ENCODE data around the gene CNIH3. TPM values are rescaled to one million over a fixed set of nuclear protein-coding genes. Genes with fewer than 3 reads are reported as not detected.

CNIH3 gene
- total RNA-seq, 1 experiment from 2014 or later, result 0.12 TPM

DNA sequence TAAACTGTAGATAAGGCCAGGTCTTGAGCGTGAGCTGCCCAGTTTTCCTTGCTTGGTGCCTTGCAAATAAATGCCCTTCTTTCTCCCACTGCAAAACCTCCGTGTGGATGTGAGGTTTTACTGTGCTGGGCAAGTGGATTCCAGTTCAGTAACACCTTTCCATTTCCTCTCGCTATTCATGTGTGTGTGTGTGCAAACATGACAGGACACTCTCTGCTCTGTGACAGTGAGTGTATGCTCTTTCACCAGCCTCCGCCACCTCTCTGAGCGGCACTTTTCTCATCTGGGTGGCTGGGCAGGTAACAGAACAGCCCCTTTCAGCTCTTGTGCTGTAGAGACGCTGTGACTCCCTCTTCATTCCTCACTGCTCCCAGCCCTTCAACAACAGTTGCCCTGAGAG lies 23.9 kb downstream of the CNIH3 start:
- no peak for DNase-seq (ENCODE audit: extremely low read depth, low read depth)

DNA sequence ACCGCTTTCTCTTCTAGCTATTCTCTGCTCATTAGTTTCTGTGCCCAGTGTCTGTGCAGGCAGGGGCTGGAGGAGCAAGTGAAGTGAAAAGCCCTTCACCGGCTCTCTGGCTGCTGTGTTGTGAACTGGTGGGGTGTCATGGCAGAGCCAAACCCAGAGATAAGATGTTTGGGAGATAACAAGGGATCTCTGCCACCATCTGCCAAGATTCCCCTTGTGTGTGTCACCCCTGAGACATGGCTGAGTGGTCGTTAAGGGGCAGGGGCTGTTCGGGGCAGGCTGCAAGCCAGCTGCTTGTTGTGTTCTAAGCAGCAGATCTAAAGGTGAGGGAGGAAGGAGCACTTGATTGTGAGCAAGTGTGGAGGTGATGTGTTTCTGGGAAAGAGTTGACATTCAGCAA lies 24.5 kb downstream of the CNIH3 start:
- DNase-seq (ENCODE audit: extremely low read depth, low read depth), result no peak

DNA sequence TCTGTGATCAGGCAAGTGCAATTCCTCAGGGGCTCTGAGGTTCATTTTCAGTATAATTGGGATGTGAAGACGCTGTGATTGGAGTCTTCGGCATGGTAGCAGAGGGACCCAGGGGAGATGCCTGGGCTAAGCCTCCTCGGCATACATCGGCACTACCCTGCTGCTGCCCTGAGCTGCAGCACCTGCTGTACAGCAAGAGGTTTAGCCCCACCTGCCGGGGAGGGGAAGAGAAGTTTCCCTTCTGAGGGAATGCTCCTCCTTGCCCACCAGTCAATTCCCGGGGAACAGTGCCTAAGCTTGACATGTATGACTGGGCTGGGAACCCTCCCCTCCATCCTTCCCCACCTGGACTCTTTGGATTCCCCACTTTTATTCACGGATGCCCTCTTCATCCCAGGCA lies 24.9 kb downstream of the CNIH3 start:
- no peak for DNase-seq (ENCODE audit: extremely low read depth, low read depth)

DNA sequence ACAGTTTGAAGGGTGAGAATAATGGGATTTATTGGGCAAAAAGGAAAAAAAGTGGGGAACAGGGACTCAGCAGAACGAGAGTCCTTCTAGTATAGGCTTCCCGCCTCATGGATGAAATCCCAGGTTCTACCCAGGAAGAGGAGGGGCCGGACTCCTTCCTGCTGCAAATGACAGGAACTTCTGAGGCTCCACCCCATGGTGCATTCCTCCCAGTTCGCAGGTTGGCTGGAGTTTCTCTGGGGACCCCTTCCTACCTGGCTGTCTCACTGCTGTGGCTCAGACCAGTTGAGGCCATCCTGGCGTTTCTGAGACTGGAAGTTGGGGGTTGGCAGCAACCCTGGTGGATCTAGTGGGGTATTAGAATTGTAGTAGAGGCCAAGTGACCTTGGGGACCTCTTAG lies 27.5 kb downstream of the CNIH3 start:
- no peak for DNase-seq (ENCODE audit: extremely low read depth, low read depth)

DNA sequence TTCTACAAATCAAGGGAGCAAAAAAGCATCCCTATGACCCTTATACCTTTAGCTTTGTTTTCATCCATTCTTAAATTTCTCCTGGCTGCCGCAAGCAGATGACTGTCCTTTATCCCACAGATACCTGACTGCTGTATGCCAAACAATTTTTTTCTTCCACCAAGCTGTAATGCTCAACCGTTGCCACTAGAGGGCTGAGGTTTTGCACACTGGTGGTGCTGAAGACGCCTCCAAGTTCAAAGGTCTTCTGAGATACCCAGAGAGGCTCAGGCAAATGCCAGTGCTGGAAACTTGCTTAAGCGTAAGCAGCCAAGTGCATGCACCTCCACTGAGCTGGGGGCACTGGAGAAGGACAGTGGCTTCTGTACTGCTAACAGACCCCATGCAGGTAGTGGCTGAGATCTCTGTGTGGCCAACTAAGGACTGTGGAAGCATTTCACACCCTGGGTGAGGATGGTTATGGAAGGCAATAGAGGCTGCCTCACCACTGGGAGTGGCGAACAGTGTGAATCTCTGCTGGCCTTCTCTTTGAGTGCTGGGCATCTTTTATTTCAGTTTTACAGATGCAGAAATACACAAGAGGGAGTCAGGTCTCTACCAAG lies 28.5 kb downstream of the CNIH3 start:
- peak; percentile 60 for DNase-seq (ENCODE audit: extremely low read depth, low read depth)

DNA sequence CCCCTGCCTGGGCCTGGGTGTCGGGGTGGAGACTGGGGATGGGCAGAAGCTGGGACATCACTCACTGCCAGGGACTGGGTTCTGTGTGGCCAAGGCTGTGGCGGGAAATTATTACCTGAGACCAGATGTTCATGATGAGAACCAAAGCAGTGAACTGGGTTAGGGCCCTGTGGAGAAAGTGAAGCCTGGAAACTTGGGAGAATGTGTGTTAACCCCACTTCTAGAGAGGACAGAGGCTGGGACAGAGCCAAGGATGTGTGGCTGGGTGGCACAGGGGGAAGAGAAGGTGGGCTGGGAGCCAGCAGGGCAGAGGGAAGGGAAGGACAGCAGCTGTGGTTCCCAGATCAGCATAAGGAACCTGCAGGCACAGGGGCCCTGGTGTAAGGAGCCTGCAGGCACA lies 31.3 kb downstream of the CNIH3 start:
- no peak for DNase-seq (ENCODE audit: extremely low read depth, low read depth)

DNA sequence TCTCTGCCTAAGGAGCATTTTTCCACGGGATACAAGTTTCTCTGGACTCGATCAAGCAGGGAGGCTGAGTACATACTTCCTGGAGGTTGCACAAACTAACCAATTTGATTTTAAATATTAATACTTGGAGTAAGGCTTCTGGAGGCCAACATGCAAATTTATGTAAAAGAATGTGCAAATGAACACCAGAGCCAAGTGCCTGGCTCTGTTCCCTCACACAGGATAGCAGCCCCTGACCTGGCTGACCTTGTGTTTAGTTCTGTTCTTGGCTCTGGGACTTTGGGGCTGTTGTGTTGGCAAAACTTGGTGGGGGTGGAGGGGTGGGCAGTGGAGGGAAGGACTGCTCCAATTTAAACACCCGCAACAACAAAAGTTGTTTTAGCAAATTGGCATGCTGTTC lies 34.2 kb downstream of the CNIH3 start:
- DNase-seq (ENCODE audit: extremely low read depth, low read depth), result no peak

DNA sequence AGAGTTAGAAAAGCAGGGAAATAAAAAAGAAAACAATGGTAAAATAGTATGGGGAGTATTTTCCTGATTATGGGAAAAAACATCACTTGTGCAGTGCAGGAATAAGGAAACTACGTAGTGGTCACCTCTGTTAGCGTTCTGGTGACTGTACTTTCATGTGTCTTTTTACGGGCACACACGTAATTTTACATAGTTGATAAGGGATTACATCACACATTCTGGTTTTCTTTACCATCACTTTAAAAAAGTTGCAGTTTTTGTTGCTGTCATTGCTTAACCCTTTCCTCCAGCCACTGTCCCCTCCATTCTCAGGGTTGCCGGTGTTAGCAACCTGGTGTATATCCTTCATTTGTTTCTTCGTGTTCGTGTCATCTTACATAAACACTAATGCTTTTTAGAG lies 35.1 kb downstream of the CNIH3 start:
- no peak for DNase-seq (ENCODE audit: extremely low read depth, low read depth)

DNA sequence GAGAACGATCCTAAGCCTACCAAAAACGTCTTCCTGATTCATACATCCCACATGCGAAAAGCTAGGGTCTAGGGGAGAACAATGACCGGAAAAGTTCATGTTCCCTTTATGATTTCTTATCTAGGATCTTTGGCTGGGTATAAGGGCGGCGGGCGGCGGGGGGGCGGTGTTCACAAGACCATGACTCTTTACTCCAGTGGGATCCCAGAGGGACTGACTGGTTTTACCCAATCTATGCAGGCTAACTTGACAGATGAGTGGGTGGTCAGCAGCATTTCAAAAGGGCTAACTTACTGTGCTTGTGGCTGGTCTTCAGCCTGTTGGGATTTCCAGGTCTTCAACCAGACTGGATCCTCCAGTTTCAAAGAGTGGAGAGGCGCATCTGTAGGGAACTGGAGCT lies 40.3 kb downstream of the CNIH3 start:
- no peak for DNase-seq (ENCODE audit: extremely low read depth, low read depth)

DNA sequence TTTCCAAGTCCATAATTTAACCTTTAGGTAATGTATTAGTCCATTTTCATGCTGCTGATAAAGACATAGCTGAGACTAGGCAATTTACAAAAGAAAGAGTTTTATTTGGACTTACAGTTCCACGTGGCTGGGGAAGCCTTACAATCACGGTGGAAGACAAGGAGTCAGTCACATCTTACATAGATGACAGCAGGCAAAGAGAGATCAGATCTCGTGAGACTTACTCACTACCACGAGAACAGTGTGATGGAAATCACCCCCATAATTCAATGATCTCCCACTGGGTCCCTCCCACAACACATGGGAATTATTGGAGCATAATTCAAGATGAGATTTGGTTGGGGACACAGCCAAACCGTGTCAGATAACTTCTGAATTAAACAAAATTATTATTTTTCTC lies 44.0 kb downstream of the CNIH3 start:
- no peak for DNase-seq (ENCODE audit: extremely low read depth, low read depth)

DNA sequence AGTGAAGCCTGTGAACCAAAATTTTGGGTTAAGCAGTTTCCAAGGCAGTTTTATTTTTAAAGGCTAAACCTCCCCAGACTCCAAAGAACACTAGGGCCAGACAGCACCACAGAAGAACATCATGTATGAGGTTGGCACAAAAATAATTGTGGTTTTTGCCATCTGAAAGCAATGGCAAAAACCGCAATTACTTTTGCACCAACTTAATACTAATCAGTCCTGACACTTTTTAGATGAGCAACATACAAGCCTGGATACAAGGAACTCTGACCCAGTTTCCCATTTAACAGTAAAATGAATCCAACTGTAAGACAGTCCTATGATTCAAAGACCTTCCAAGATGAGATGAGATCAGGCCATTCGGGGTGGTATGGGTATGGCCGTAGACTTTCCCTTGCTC lies 46.8 kb downstream of the CNIH3 start:
- no peak for DNase-seq (ENCODE audit: extremely low read depth, low read depth)

DNA sequence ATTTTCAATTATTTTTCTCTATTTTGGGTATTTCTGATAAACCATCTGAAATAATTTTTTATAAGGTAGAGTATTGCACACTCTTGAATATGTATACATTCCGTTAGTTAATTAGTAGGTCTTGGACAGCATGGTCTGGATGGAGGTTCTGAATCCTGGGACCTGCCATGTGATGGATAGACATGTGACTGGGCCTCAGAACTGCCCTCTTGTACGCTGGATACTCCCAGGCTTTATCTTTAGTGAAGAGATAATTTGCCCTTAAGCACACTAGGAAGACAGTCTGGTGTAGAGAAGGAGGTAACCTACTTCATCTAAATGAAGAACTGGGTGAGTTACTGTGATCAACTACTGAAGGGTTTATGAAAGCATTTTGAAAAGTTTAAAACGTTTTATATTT lies 48.9 kb downstream of the CNIH3 start:
- DNase-seq (ENCODE audit: extremely low read depth, low read depth), result no peak

DNA sequence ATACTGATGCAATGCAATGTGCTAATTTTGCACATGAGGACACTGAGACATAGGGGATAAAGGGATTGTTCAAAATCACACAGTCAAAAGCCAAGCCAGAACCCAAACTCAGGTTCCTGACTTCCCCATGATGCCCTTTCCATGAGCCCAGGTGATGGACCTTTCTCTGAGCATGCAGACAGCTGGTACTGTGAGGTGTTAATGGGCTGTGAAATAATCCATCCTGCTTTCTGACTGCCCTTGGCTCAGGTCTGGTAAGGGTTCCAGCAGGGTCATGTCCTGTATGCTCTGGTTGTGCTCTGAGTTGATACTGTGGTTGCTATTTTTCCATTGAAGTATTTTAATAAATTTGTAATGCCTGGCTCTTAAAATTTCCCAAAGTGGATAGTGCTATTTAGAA lies 50.0 kb downstream of the CNIH3 start:
- DNase-seq (ENCODE audit: extremely low read depth, low read depth), result no peak

DNA sequence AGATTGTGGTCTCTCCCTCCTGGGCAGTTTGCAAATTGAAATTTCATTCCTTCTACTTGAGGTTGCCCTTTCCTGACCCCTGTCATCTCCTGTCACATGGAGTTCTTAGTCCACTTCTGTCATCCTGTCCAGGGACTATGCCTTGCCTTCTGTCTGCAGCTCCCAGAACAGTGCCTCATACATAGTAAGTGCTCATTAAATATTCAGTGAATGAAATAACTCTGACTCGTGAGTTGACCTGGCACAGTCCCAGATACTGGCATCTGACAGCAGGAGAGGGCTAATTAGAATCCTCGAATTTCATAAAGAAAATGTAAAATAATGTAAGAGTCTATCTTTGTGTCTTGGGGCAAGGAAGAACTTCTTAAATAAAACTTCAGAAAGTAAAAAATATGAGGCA lies 50.8 kb downstream of the CNIH3 start:
- DNase-seq (ENCODE audit: extremely low read depth, low read depth), result no peak

DNA sequence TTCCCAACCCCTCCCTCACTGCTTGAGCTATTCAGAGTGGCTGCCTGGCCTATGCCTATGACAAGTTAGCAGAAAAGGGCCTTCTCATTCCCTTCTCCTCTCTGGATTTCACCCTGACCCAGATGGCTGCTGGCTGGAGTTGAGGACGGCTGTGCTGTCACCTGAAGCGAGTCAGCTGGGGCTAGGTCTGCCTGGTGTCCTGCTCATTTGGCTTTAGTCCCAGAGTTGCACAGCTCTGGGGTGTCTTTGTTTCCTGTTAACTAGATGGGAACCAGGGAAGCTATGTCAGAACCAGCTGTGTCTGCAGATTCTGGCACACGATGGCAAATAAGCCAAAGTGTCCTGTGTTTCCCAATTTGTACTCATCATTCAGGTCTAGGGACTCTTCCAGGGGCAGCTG lies 52.9 kb downstream of the CNIH3 start:
- no peak for DNase-seq (ENCODE audit: extremely low read depth, low read depth)

DNA sequence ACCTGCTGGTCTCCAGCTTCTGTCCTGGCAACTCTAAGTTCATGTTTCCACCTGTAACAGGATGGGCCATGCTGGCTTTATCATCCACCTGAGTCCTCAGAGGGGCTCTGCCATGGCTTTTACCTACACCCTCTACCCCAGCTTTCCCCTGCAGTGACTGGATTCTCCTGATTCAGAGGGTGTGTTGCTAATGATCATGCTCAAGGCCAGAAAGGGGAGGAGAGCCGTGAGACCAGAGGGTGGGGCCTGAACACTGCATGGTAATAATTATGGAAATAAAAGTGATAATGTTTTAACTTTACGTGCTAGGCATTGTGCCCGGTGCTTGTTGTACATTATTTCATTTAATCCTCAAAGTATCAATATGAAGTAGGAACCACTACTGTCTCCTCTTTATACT lies 53.3 kb downstream of the CNIH3 start:
- DNase-seq (ENCODE audit: extremely low read depth, low read depth), result no peak

DNA sequence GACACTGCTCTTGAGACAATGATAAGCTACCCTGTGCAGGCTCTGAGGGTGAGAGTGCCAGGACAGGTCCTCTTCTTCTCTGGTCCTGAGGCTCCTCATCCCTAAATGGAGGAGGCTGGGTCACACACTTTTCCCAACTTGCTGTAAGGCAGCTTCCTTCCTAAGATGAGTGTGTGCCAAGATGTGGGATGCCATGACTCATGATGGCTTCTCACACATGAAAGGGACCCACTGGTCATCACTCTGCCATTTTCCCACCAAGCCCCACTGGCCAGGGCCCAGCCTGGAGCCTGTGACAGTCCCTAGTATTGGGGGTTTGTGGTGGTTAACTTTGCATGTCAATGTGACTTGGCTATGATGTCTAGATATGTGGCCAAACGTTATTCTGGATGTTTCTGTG lies 54.4 kb downstream of the CNIH3 start:
- DNase-seq (ENCODE audit: extremely low read depth, low read depth), result no peak

DNA sequence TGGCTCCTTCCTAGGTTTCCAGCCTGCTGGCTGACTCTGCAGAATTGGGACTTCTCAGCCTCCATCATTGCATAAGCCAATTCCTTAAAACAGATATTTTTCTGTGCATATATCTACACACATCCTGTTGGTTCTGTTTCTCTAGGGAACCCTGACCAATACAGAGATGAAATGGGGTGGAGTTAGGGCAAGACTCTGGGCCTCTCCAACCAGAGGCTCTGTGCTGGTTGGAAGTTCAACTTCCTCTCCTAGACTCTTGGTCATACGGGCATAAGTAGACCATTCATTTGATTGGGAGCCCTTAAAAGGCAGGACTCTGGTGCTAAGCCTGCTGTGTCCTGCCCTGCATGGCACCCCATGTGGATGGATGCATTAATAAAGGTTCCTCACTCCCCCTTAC lies 55.0 kb downstream of the CNIH3 start:
- no peak for DNase-seq (ENCODE audit: extremely low read depth, low read depth)

DNA sequence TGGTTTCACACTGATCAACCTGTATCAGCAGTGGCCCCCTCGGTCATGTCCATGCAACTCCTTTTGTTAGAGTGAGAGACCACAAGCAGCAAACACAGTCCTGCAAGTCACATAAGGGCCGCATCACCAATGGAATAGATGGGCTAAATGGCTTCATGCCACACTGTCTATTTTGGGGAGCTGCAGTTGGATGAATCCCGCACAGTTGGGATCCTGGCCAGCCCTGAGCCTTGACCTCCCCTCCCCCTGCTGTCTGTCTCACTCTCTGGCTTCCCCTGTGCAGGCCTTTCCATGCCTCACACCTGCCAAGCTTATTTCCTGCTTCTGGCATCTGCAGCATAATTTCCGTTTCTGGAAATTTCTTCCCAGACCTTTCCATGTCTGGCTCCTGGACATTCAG lies 57.0 kb downstream of the CNIH3 start:
- no peak for DNase-seq (ENCODE audit: extremely low read depth, low read depth)

DNA sequence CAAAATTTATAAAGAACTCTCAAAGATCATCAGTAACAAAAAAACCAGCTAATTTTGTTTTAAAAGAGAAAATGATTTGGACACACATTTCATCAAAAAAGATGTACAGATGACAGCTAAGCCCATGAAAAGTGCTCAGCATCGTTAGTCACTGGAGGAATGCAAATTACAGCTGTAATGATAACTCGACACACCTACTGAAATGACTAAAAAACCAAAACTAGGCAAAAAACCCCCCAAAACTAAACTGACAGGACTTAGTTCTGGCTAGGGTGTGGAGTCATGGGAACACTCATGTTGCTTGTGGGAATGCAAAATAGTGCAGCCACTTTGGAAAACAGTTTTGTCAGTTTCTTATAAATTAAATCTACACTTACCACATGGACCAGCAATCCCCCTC lies 59.5 kb downstream of the CNIH3 start:
- DNase-seq (ENCODE audit: extremely low read depth, low read depth), result no peak

DNA sequence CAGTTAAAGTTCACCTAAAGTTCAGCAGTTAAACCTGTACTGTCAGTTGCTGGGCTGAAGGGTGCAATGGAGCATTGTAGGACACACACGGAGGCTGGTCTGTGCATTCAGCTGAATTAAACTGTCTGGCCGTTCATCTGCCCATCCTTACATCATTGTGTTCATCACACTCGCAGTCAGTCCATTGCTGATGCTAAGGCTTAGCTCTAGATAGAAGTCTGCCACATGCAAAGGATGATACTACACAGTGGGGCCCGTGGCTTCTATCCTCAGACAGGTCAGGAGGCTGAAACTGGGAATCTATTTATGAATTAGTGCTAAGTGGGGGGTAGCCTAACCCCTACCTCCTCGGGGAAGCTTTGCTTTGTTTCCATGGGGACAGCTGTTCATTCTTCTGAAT lies 60.4 kb downstream of the CNIH3 start:
- DNase-seq (ENCODE audit: extremely low read depth, low read depth), result no peak

DNA sequence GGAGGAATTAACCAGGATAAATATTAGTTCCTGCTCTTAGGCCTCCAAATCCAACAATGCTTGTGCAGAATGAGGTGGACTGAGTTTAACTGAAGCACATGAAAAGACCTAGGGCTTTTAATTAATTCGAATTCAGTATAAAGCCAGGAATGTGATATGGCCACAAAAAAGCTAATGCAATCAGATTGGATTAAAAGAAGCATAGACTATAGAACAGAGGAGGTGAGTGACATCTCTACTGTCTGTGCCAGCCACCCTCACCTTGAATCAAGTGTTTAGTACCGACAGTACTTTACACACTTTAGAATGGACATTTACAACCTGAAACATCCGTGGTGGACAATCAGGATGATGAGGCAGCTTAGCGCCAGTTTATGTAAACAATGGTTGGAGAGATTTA lies 62.1 kb downstream of the CNIH3 start:
- DNase-seq (ENCODE audit: extremely low read depth, low read depth), result no peak

DNA sequence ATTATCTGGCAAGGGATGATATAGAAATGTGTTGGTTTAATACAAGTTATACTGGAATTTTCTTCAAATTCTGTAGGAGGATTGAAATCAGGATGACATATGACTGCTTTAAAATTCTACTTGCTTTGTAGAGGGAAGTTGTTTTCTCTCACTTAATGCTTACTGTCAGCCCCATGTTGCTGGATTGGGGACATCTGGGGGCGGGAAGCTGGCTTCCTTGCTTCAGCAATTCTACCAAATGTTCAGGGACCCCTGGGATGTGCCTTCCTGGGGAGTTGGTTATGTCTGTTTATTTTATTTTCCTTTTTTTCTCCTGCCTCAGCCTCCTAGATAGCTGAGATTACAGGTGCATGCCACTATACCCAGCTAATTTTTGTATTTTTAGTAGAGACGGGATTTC lies 63.5 kb downstream of the CNIH3 start:
- DNase-seq (ENCODE audit: extremely low read depth, low read depth), result no peak

DNA sequence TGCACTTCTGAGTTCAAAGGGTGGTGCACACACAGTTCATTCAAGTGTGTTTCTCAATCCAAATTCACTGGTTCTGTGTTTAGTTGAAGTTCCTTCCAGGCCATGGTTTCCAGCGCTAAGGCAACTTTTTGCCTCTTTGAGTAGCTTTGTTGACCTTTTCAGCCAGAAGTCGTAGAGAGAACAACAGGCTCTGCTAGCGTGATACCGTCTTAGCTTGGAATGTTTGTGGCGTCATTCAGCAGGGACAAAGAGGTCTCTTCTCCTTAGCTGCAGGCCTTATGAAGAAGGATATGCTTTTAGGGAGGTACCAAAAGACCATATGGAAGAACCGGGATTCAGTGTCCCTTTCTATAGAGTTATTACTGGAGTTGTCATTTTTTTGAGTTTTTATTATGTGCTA lies 65.7 kb downstream of the CNIH3 start:
- no peak for DNase-seq (ENCODE audit: extremely low read depth, low read depth)

All from NCI-H460 (cell line).